HepG2 (cell line): Measurements from ENCODE around the gene SLFNL1. TPM values are rescaled to one million over a fixed set of nuclear protein-coding genes. Genes with fewer than 3 reads are reported as not detected.
A peak's percentile ranks its signal among the peaks of the same experiment; 100 is the strongest.

Source experiments
- AGO2 ChIP-seq: fragments of 200-400 bp; formaldehyde crosslinking; optimal IDR thresholded peaks from 2 replicates; pipeline ENCODE3; 2017; ENCODE audit warnings: mild to moderate bottlenecking, low read depth, low read length, moderate library complexity
- ASH2L ChIP-seq: fragments of 300-600, 200-600 bp; sonication (generic); IDR thresholded peaks from 2 replicates; pipeline ENCODE4 v1.7.0; 2017; ENCODE audit warnings: low read depth, mild to moderate bottlenecking, moderate library complexity, mixed read lengths, low read length; ENCODE audit not compliant: insufficient read length
- BORCS8-MEF2B ChIP-seq: sonication (generic); formaldehyde crosslinking; IDR thresholded peaks from 2 replicates; pipeline ENCODE4 v1.8.0; 2022; ENCODE audit warnings: mild to moderate bottlenecking, missing genetic modification reagents
- CSRNP2 ChIP-seq: sonication (generic); formaldehyde crosslinking; conservative IDR thresholded peaks from 2 replicates; pipeline ENCODE4 v1.8.0; 2022; ENCODE audit warnings: low read depth, missing genetic modification reagents
- DMAP1 ChIP-seq: IDR thresholded peaks from 2 replicates; pipeline ENCODE4 v1.6.1; 2016
- IKZF1 ChIP-seq: fragments of 450-650 bp; IDR thresholded peaks from 2 replicates; pipeline ENCODE4 v1.7.1; 2016
- NKX3-1 ChIP-seq: sonication (generic); formaldehyde crosslinking; IDR thresholded peaks from 2 replicates; pipeline ENCODE4 v1.5.0; 2020; ENCODE audit warnings: missing genetic modification reagents
- NONO ChIP-seq, 2 experiments: fragments of 450-650 bp in 1 of 2; sonication (generic) in 1 of 2; formaldehyde crosslinking in 1 of 2; IDR thresholded peaks in 1 of 2; conservative IDR thresholded peaks in 1 of 2; 2 replicates each; pipeline versions ENCODE4 v1.6.1 to v1.8.0; 2017 to 2022; ENCODE audit warnings: mild to moderate bottlenecking in 1 of 2, missing genetic modification reagents in 1 of 2, moderate library complexity in 1 of 2
- PAF1 ChIP-seq: IDR thresholded peaks from 2 replicates; pipeline ENCODE4 v1.6.1; 2016; ENCODE audit warnings: missing genetic modification reagents, missing compliant biosample characterization
- TEAD2 ChIP-seq: sonication (generic); formaldehyde crosslinking; IDR thresholded peaks from 2 replicates; pipeline ENCODE4 v1.9.0; 2021; ENCODE audit warnings: missing genetic modification reagents
- UBTF ChIP-seq: sonication (generic); formaldehyde crosslinking; IDR thresholded peaks from 2 replicates; pipeline ENCODE4 v1.4.0; 2020; ENCODE audit warnings: mild to moderate bottlenecking, missing genetic modification reagents
- ZFX ChIP-seq: sonication (generic); formaldehyde crosslinking; IDR thresholded peaks from 2 replicates; pipeline ENCODE4 v1.4.0; 2020; ENCODE audit warnings: mild to moderate bottlenecking, low read depth, missing genetic modification reagents, moderate library complexity
- ZFY ChIP-seq: sonication (generic); formaldehyde crosslinking; IDR thresholded peaks from 2 replicates; pipeline ENCODE4 v1.4.0; 2020; ENCODE audit warnings: missing genetic modification reagents
- ZNF232 ChIP-seq: sonication (generic); formaldehyde crosslinking; IDR thresholded peaks from 2 replicates; pipeline ENCODE4 v1.4.0; 2020; ENCODE audit warnings: missing genetic modification reagents, borderline replicate concordance
- ZNF446 ChIP-seq: sonication (generic); formaldehyde crosslinking; IDR thresholded peaks from 2 replicates; pipeline ENCODE4 v1.5.0; 2020; ENCODE audit warnings: mild to moderate bottlenecking, missing genetic modification reagents
- ZNF768 ChIP-seq: sonication (generic); formaldehyde crosslinking; IDR thresholded peaks from 2 replicates; pipeline ENCODE4 v1.4.0; 2020; ENCODE audit warnings: missing genetic modification reagents
- ZXDC ChIP-seq: sonication (generic); formaldehyde crosslinking; IDR thresholded peaks from 2 replicates; pipeline ENCODE4 v1.5.0; 2020; ENCODE audit warnings: mild to moderate bottlenecking, missing genetic modification reagents
- polyA plus RNA-seq, 8 experiments: library from polyadenylated mRNA; depleted of rRNA in 3 of 8; stranded (reverse) in 7 of 8; unstranded in 1 of 8; fragments of >200 nt; fragmentation: Illumina TruSeq in 4 of 8; extraction: Trizol in 4 of 8; gene quantifications; 2 replicates each; pipeline versions ENCODE4 v1.2.1 to v1.2.3, GENCODE V29; 2011 to 2016; ENCODE audit warnings: low read depth in 4 of 8, missing spikeins in 1 of 8, mixed read lengths in 1 of 8; ENCODE audit not compliant: insufficient read depth in 1 of 8
- total RNA-seq, 5 experiments: library from RNA; depleted of rRNA; stranded (reverse); fragments of >200 nt; fragmentation: Illumina TruSeq; extraction: Trizol; gene quantifications; 2 replicates each; pipeline ENCODE4 v1.2.3, GENCODE V29; 2016; ENCODE audit warnings: low read depth in 1 of 5

SLFNL1 gene
- total and polyA plus RNA-seq, 2 of the 13 experiments (the other 11 are each of a cell fraction or from before 2014, with no cell fraction given), result 0.07 to 0.20 TPM

GRCh38 chr1:40980068-40980452, 41.5 kb downstream of the SLFNL1 start (continued):
- TF ChIP-seq BORCS8-MEF2B (CRISPR knock-in tag) (0 out of 2 replicates have a peak, but pooled peaks have one; percentile 3), ZNF446 (CRISPR knock-in tag) (0 out of 2 replicates have a peak, but pooled peaks have one; percentile 71), ZNF768 (CRISPR knock-in tag) (no peak), CSRNP2 (0 out of 2 replicates have a peak, but pooled peaks have one; percentile 31), NKX3-1 (peak; percentile 1; the same call in 1 of the 2 replicates), PAF1 (no peak), TEAD2 (CRISPR knock-in tag) (0 out of 2 replicates have a peak, but pooled peaks have one; percentile 5), DMAP1 (CRISPR knock-in tag) (no peak), ASH2L (peak; percentile 19), ZXDC (CRISPR knock-in tag) (0 out of 2 replicates have a peak, but pooled peaks have one; percentile 31), ZNF232 (CRISPR knock-in tag) (no peak), AGO2 (peak; percentile 90), ZFX (CRISPR knock-in tag) (peak; percentile 70; the same call in 1 of the 2 replicates), ZFY (CRISPR knock-in tag) (peak; percentile 83), UBTF (CRISPR knock-in tag) (peak; percentile 25; the same call in 1 of the 2 replicates), IKZF1 (no peak), NONO (IDR thresholded peaks at IDR 0.05) (no peak), NONO (CRISPR knock-in tag; conservative IDR thresholded peaks at IDR 0.05) (0 out of 2 replicates have a peak, but pooled peaks have one; percentile 14)
